Measurements from ENCODE around the gene RILPL2. TPM values are rescaled to one million over a fixed set of nuclear protein-coding genes. Genes with fewer than 3 reads are reported as not detected.

Gene RILPL2
- total and polyA plus RNA-seq, 9 of the 15 experiments (the other 6 are each of a cell fraction or from before 2014, with no cell fraction given), result 0.61 to 5.8 (median 4.3) TPM

DNA sequence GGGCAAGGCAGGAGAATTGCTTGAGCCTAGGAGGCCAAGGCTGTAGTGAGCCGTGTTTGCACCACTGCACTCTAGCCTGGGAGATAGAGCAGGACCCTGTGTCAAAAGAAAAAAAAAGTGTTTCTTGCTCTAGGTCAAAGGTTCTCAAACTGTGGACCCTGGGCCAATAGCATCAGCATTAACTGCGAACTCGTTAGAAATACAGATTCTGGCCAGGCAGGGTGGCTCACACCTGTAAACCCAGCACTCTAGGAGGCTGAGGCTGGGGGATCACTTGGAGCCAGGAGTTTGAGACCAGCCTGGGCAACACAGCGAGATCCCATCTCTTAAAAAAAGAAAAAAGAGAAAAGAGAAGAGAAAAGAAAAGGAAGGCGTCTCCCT, 858 bp downstream of the RILPL2 start:
- peak overlapping the region; percentile 64 to 96; a peak in 3 of 4 replicates for H3K9ac ChIP-seq (ENCODE audit: insufficient read depth in 1 of 2, low read depth in 2 of 2, low read length in 2 of 2)
- peak overlapping the region; percentile 98 for H3K4me2 ChIP-seq (ENCODE audit: insufficient read depth, low read length)
- WGBS (ENCODE audit: insufficient coverage, low coverage, missing lambda C conversion rate), result 54% methylated on average over 4 of the region's 5 CpGs
- no peak for TF ChIP-seq NR4A1 (CRISPR knock-in tag; IDR thresholded peaks at IDR 0.05)
- no peak for TF ChIP-seq NR4A1 (tag; IDR thresholded peaks at IDR 0.05)
- 0 out of 2 replicates have a peak, but pooled peaks have one; percentile 15 for TF ChIP-seq ZNF384 (IDR thresholded peaks at IDR 0.05; ENCODE audit: low read depth, low read length)
- 0 out of 2 replicates have a peak, but pooled peaks have one; percentile 4 for TF ChIP-seq CBFA2T3 (IDR thresholded peaks at IDR 0.05)
- no peak for TF ChIP-seq ATF6 (CRISPR knock-in tag; IDR thresholded peaks at IDR 0.05)
- 0 out of 2 replicates have a peak, but pooled peaks have one; percentile 21 for TF ChIP-seq SMARCA5 (IDR thresholded peaks at IDR 0.05)
- TF ChIP-seq RBM25 (IDR thresholded peaks at IDR 0.05; ENCODE audit: low read depth, low read length, severe bottlenecking), result peak; percentile 8
- TF ChIP-seq ZNF121 (CRISPR knock-in tag; conservative IDR thresholded peaks at IDR 0.05), result peak; percentile 99
- TF ChIP-seq BCOR (IDR thresholded peaks at IDR 0.05), result peak; percentile 48; the same call in 1 of the 2 replicates
- TF ChIP-seq LCOR (CRISPR knock-in tag; IDR thresholded peaks at IDR 0.05), result no peak
- 0 out of 4 replicates have a peak, but pooled peaks of 1 of the 2 experiments have one; percentile 9 for TF ChIP-seq KDM1A (IDR thresholded peaks at IDR 0.05)
- no peak for TF ChIP-seq XRCC3 (IDR thresholded peaks at IDR 0.05)
- H3K79me2 ChIP-seq (ENCODE audit: control insufficient read depth, insufficient read depth, low read length), result peaks cover 18% of the 10 kb centered on the region
- 0 out of 3 replicates have a peak, but pooled peaks cover 6% of the 10 kb centered on the region for H3K36me3 ChIP-seq (ENCODE audit: control insufficient read depth, insufficient read depth, low read length)
- POLR2A ChIA-PET, result interaction anchor here (0.6 to 1.6 kb wide), 5 partner anchors 9 to 606 kb away, joined by 3 to 4 read pairs (median 3); partner anchors contain the start of gene SNRNP35
- CTCF ChIA-PET (ENCODE audit: low intra/inter-chr PET ratio), result no interaction called here
- BruUV-seq (replicated peaks), result no TSS peak
- DNase-seq (ENCODE audit: extremely low read depth in 1 of 4, low spot score in 3 of 4) (no peak), FAIRE-seq (no peak), ATAC-seq (no peak)
- peak overlapping the region; percentile 82; the same call in 2 of the 3 replicates for H3K27ac ChIP-seq (ENCODE audit: extremely low read depth, low read depth, low read length)
- H3K4me3 ChIP-seq, result peak overlapping the region; percentile 97
- intact Hi-C loops (cut with micrococcal nuclease) (no loop called here), in situ Hi-C loops (cut with MboI) (no loop called here)
- H3K27me3 ChIP-seq (ENCODE audit: control insufficient read depth in 2 of 2, insufficient read depth in 2 of 2, low read length in 2 of 2), result no peaks in the 10 kb centered on the region
- no peaks in the 10 kb centered on the region for H3K9me3 ChIP-seq (replicated peaks; ENCODE audit: control insufficient read depth, insufficient read depth, low read depth, low read length)
- H3K9me1 ChIP-seq (ENCODE audit: control insufficient read depth, insufficient read depth, low read length), result no peaks in the 10 kb centered on the region
- H3K4me1 ChIP-seq (replicated peaks in 1 of 2; ENCODE audit: control insufficient read depth in 2 of 2, insufficient read depth in 2 of 2, low read length in 2 of 2), result peaks cover 2 to 24% of the 10 kb centered on the region in 2 experiments; a peak in 3 of 5 replicates
- H4K20me1 ChIP-seq (replicated peaks; ENCODE audit: control insufficient read depth, insufficient read depth, low read length), result no peaks in the 10 kb centered on the region
- H2AFZ ChIP-seq (ENCODE audit: low read depth, low read length), result peak overlapping the region; percentile 94

All from K562 (cell line).